Measurements from ENCODE around the gene GDPD3.

- TF ChIP-seq TAF1 (conservative IDR thresholded peaks at IDR 0.05) (no peak), CTCF (IDR thresholded peaks at IDR 0.05; ENCODE audit: low read depth, low read length, missing input control) (no peak)
These were observed 11.6 kb upstream of the GDPD3 start for GRCh38 chr16:30124985-30125379.
